Hematopoietic multipotent progenitor cell (in vitro differentiated cells): ENCODE results near the gene FREM2. TPM values are rescaled to one million over a fixed set of nuclear protein-coding genes. Genes with fewer than 3 reads are reported as not detected.

Experiments used
- DNase-seq, 3 donors: peaks; one replicate each; pipeline ENCODE4 v3.0.0-alpha.2; 2011 to 2015; ENCODE audit warnings: low read depth in 2 of 3, low spot score in 2 of 3
- small RNA-seq: library from RNA; depleted of rRNA; stranded (forward); fragments of <200 nt; gene quantifications from one replicate; pipeline ENCODE3, GENCODE V24; 2012
- total RNA-seq: library from RNA; depleted of rRNA; stranded (reverse); fragments of >200 nt; gene quantifications from one replicate; pipeline ENCODE4 v1.2.3, GENCODE V29; 2012

Gene FREM2
- total RNA-seq, 1 donor: under 0.01 TPM

DNA sequence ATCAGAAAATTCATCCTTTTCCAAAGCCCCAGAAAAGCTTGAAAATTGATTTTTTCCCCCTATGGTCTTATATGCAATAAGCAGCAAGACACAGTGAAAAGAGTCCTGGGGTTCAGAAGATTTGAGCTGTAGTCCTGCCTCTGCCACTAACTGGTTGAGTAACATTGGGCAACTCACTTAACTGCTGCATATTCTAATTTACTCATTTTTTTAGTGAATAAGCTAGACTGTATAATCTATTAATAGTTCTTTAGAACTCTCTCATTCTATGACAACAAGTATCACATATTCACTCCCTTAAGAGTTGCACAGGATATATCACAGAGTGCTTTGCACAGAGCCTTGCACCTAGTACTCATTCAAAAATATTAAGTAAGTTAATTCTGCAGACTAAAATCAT, 192.9 kb downstream of the FREM2 start:
- DNase-seq: no peak

DNA sequence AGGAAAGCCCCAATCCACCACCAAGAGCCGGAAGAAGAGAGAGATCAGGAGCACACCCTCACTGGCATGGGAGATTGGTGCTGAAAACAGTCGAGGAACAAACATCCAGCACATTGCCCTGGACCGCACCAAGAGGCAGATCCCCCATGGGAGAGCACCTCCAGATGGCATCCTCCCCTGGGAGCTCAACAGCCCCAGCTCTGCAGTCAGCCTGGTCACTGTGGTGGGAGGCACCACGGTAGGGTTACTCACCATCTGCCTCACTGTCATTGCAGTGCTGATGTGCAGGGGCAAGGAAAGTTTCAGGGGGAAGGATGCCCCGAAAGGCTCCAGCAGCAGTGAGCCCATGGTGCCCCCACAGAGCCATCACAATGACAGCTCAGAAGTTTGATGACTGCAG, 193.5 kb downstream of the FREM2 start:
- no peak for DNase-seq

DNA sequence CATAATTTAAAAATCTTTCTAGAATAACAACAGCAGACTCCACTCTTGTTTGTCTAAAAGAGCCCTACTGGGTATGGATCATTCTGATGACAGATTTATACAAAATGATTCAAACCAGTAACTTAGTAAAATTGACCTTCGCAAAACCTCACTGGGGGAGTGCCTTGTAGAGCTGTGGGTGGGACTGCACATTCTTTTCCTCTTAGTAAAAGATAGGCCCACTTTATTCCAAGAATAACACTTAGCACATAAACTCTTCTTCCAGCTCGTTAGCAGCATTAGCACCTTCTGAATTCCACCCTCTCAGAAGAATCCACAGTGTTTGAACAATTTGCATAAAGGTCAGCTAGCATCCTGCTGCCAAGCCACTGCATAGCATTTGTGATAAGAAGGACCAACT, 196.9 kb downstream of the FREM2 start:
- no peak for DNase-seq

- no peak for DNase-seq
These were observed 201.4 kb downstream of the FREM2 start for GRCh38 chr13:38888309-38888708.

GRCh38 chr13:38895075-38895474, 208.2 kb downstream of the FREM2 start:
- DNase-seq: no peak

GRCh38 chr13:38897521-38897920, 210.6 kb downstream of the FREM2 start:
- DNase-seq: no peak

DNA sequence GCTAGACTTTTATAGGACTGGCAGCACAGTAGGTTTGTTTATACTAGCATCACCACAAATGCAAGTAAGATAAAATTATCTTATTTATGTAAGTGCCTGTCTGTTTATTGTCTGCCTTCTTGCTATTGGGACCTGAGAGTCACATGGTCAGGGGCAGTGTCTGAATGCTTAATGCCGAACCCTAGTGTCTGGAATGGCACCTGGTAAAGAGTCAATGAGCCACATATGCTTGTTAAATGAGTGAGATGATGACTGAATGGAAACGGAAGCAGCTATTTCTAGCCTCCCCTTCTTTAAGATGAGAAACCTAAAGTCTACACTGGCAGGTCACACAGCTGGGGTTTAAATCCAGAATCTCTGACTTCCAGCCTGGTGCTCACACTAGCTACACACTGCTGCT, 211.6 kb downstream of the FREM2 start:
- DNase-seq: no peak

- DNase-seq: no peak
These were observed 212.7 kb downstream of the FREM2 start for GRCh38 chr13:38899571-38899970.

DNA sequence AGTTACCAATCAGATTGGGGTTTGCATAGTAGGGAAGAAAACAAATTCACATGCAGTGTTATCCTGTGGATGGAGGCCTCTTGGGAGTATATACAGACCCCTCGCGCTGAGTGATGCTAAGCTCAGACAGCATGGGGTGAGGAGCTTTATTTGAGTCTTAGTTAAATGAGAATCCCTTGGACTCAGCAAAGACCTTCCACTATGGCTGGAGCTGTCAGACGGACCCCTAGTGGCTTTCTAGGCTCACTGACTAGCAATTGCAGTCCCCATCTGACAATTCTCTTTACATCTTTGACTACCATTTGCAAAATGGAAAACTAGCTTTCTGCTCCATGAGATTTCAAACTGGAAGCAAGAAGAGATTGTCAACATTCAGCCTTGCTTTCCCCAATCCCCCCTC, 213.3 kb downstream of the FREM2 start:
- no peak for DNase-seq

DNA sequence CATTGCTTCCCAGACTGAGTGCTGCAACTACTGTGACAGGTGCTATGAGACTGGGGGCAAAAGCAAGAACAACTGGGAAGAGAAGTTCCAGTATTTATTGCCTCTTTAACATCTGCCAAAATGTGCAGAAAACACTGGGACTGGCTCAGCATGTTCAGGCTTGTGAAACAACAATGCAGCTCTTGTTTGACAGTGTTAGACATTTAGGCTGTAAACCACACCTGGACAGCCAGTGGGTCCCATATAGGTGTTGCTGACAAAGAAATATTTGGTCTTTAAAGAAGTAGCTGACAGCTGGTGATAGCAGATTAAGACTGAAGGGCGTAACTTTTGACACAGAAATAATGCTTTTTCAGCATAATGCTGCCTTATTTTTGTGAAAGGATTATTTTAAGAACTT, 215.7 kb downstream of the FREM2 start:
- DNase-seq: no peak

DNA sequence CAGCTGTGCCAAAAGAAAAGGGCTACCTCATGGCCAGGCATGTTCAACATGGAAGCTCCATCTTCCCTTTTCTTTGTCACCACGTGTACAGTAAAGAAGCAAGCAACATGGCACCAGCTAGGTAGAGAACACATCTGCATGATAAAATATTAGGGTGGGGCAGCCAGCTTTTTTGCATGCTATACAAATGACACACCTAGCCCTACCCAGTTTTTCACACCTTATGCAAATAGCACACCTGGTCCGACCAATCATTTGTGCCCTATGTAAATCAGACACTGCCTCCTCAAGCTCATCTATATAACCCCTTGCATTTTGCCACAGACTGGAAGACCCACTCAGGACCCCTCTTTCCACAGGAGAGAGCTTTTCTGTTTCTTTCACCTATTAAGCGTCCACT, 218.2 kb downstream of the FREM2 start:
- DNase-seq: no peak

GRCh38 chr13:38905861-38906260, 219.0 kb downstream of the FREM2 start:
- no peak for DNase-seq

DNA sequence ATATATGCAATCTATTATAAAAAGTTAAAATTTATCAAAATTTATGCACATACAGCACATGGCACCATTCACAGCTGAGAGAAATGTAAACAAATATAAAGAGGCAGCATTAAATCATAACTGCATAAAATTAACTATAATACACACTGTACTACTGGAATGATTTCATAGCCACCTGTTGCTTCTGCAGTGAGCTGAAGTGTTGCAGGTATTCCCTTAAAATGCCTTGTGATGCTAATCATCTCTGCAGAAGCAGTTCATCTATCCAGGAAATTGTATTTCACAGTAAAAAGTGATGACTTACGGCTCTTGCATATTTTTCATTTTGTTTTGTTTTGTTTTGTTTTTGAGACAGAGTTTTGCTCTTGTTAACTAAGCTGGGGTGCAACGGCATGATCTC, 221.7 kb downstream of the FREM2 start:
- no peak for DNase-seq

DNA sequence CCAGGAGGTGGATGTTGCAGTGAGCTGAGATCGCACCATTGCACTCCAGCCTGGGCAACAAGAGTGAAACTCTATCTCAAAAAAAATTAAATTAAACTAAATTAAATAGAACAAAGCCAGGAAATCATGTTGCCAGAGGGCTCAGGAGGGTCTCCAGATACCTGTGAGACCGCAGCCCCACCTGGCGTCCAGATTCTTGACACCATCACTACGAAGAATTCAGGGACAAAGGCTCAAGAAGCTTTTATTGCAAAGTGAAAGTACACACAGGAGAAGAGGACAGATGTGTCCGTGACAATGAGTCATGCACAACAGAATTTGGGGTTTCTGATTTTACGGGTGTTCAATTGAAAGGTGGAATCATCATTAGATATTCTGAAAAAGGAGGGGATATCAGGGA, 227.2 kb downstream of the FREM2 start:
- DNase-seq: no peak

GRCh38 chr13:38921081-38921480, 234.2 kb downstream of the FREM2 start:
- DNase-seq: no peak

DNA sequence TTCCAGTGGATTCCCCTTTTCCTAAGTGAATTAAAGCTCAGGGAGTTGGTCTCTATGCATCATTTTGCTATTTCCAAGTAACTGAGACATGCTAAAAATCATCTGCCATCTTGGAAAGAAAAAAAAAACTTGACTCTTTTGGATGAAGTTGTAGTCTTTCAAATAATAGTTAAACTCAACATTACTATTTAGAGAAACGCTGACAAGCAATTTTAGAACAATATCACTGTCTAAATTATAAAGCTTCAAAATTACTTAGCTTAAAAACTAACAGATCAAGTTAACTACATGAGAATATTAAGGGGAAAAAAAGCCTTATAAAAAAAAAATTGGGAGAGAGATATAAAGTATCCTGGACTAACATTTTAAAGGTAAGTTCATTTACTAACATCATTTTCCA, 235.3 kb downstream of the FREM2 start:
- DNase-seq: no peak

GRCh38 chr13:38933786-38934185, 246.9 kb downstream of the FREM2 start:
- DNase-seq: no peak

Small RNA genes lying within 50 kb of the gene (small RNA-seq; reads per million reads assigned to genes)
- gene PLA2G12AP2: not detected
- gene RNU6-56P: not detected
